EH (cell line): Measurements from ENCODE around the gene CFAP91.

Source experiments
- DNase-seq: peaks from one replicate; pipeline ENCODE4 v3.0.0-alpha.2; 2015; ENCODE audit warnings: low read depth

The CFAP91 gene

GRCh38 chr3:119743921-119744320, 41.1 kb downstream of the CFAP91 start:
- DNase-seq: no peak

GRCh38 chr3:119745942-119746341, 43.1 kb downstream of the CFAP91 start:
- no peak for DNase-seq

- no peak for DNase-seq
These were observed 43.6 kb downstream of the CFAP91 start for GRCh38 chr3:119746423-119746822.

GRCh38 chr3:119747357-119747756, 44.5 kb downstream of the CFAP91 start:
- no peak for DNase-seq

- no peak for DNase-seq
These were observed 46.2 kb downstream of the CFAP91 start for GRCh38 chr3:119748991-119749390.

- DNase-seq: peak; percentile 17
These were observed 48.6 kb downstream of the CFAP91 start for GRCh38 chr3:119751423-119751822.
